Measurements from ENCODE around the gene STK33. TPM values are rescaled to one million over a fixed set of nuclear protein-coding genes. Genes with fewer than 3 reads are reported as not detected.

The STK33 gene
- polyA plus RNA-seq, 1 donor from 2014 or later, result 13.9 TPM

DNA sequence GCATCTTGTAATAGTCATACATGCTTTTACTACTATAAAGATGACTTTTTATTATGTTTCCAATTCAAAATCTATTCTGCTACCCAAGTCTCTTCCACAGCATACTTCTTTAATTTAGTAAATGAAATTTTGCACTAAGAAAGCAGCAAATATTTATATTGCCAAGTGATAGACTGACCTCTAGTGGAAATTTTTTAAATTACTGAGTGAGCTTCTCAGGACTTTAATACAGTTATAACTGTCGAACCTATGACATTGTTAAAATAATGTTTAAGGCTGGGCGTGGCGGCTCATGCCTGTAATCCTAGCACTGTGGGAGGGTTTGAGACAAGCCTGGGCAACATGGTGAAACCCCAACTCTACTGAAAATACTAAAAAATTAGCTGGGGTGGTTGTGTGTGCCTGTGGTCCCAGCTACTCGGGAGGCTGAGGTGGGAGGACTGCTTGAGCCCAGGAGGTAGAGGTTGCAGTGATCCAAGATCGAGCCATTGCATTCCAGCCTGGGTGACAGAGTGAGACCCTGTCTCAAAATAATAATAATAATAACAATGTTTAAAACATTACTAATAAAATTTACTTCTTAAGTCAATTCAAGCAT is 27.3 kb downstream of the STK33 start:
- Histone ChIP-seq H3K9me2 (ENCODE audit: insufficient read depth, low read length) (no peaks in the 10 kb centered on the region), H3K9me3 (ENCODE audit: low read length) (no peaks in the 10 kb centered on the region), H3K27ac (ENCODE audit: low read length) (no peak overlapping the region), H3F3A (ENCODE audit: insufficient read depth, low read length, poor library complexity, severe bottlenecking) (no peaks in the 10 kb centered on the region), H3K79me2 (replicated peaks; ENCODE audit: insufficient read depth, low read length) (no peaks in the 10 kb centered on the region), H3K36me3 (ENCODE audit: insufficient read depth, low read length) (no peaks in the 10 kb centered on the region), H3K9ac (ENCODE audit: low read length) (no peak overlapping the region), H3K4me3 (ENCODE audit: low read length) (no peak overlapping the region), H4K20me1 (ENCODE audit: insufficient read depth) (no peaks in the 10 kb centered on the region), H2AFZ (ENCODE audit: low read depth, low read length) (no peak overlapping the region), H3K27me3 (ENCODE audit: insufficient read depth, low read depth, low read length) (no peaks in the 10 kb centered on the region), H3K4me2 (ENCODE audit: low read length) (no peak overlapping the region)
- TF ChIP-seq TAF1 (IDR thresholded peaks at IDR 0.05; ENCODE audit: low read depth) (no peak), EP300 (conservative IDR thresholded peaks at IDR 0.05; ENCODE audit: poor library complexity, severe bottlenecking) (no peak), EZH2 (IDR thresholded peaks at IDR 0.05; ENCODE audit: borderline replicate concordance, insufficient read depth, low read length, poor library complexity, severe bottlenecking) (no peak), SMC3 (conservative IDR thresholded peaks at IDR 0.05; ENCODE audit: poor library complexity) (peak; percentile 96), MXI1 (conservative IDR thresholded peaks at IDR 0.05; ENCODE audit: poor library complexity, severe bottlenecking) (no peak), RAD21 (conservative IDR thresholded peaks at IDR 0.05) (peak; percentile 95), POLR2AphosphoS5 (IDR thresholded peaks at IDR 0.05) (no peak)
- TF ChIP-seq, protein P1, sequence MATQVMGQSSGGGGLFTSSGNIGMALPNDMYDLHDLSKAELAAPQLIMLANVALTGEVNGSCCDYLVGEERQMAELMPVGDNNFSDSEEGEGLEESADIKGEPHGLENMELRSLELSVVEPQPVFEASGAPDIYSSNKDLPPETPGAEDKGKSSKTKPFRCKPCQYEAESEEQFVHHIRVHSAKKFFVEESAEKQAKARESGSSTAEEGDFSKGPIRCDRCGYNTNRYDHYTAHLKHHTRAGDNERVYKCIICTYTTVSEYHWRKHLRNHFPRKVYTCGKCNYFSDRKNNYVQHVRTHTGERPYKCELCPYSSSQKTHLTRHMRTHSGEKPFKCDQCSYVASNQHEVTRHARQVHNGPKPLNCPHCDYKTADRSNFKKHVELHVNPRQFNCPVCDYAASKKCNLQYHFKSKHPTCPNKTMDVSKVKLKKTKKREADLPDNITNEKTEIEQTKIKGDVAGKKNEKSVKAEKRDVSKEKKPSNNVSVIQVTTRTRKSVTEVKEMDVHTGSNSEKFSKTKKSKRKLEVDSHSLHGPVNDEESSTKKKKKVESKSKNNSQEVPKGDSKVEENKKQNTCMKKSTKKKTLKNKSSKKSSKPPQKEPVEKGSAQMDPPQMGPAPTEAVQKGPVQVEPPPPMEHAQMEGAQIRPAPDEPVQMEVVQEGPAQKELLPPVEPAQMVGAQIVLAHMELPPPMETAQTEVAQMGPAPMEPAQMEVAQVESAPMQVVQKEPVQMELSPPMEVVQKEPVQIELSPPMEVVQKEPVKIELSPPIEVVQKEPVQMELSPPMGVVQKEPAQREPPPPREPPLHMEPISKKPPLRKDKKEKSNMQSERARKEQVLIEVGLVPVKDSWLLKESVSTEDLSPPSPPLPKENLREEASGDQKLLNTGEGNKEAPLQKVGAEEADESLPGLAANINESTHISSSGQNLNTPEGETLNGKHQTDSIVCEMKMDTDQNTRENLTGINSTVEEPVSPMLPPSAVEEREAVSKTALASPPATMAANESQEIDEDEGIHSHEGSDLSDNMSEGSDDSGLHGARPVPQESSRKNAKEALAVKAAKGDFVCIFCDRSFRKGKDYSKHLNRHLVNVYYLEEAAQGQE (IDR thresholded peaks at IDR 0.05; ENCODE audit: borderline replicate concordance), result no peak
- TF ChIP-seq, protein P2, sequence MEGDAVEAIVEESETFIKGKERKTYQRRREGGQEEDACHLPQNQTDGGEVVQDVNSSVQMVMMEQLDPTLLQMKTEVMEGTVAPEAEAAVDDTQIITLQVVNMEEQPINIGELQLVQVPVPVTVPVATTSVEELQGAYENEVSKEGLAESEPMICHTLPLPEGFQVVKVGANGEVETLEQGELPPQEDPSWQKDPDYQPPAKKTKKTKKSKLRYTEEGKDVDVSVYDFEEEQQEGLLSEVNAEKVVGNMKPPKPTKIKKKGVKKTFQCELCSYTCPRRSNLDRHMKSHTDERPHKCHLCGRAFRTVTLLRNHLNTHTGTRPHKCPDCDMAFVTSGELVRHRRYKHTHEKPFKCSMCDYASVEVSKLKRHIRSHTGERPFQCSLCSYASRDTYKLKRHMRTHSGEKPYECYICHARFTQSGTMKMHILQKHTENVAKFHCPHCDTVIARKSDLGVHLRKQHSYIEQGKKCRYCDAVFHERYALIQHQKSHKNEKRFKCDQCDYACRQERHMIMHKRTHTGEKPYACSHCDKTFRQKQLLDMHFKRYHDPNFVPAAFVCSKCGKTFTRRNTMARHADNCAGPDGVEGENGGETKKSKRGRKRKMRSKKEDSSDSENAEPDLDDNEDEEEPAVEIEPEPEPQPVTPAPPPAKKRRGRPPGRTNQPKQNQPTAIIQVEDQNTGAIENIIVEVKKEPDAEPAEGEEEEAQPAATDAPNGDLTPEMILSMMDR (IDR thresholded peaks at IDR 0.05; ENCODE audit: poor library complexity, severe bottlenecking), result peak; percentile 87

DNA sequence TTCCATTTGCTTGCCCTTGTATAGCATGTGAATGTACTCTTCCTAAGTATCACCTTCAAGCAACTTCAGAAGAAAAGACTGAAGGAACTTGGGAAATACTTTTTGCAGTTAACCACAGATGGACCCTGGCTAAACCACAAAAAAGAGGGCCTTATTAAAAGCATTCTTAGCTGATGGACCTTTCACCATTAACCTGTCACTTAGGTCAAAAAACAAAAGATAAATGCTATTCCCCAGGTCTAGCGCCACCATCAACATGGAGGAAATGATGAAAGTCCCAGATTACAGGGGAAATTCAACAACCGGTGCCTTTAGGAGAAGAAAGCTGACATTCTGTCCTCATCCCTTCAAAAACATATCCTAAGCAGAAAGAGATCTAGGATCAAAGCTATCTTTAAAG is 29.5 kb downstream of the STK33 start:
- no peaks in the 10 kb centered on the region for H3F3A ChIP-seq (ENCODE audit: insufficient read depth, low read length, poor library complexity, severe bottlenecking)
- no peaks in the 10 kb centered on the region for H3K79me2 ChIP-seq (replicated peaks; ENCODE audit: insufficient read depth, low read length)
- no peak overlapping the region for H3K9ac ChIP-seq (ENCODE audit: low read length)
- TF ChIP-seq, protein P1 (IDR thresholded peaks at IDR 0.05; ENCODE audit: borderline replicate concordance), result no peak
- TF ChIP-seq EP300 (conservative IDR thresholded peaks at IDR 0.05; ENCODE audit: poor library complexity, severe bottlenecking) (no peak), MXI1 (conservative IDR thresholded peaks at IDR 0.05; ENCODE audit: poor library complexity, severe bottlenecking) (no peak), POLR2AphosphoS5 (IDR thresholded peaks at IDR 0.05) (no peak), SMC3 (conservative IDR thresholded peaks at IDR 0.05; ENCODE audit: poor library complexity) (no peak), TAF1 (IDR thresholded peaks at IDR 0.05; ENCODE audit: low read depth) (no peak), RAD21 (conservative IDR thresholded peaks at IDR 0.05) (no peak), EZH2 (IDR thresholded peaks at IDR 0.05; ENCODE audit: borderline replicate concordance, insufficient read depth, low read length, poor library complexity, severe bottlenecking) (no peak)
- TF ChIP-seq, protein P2 (IDR thresholded peaks at IDR 0.05; ENCODE audit: poor library complexity, severe bottlenecking), result no peak
- no peaks in the 10 kb centered on the region for H3K36me3 ChIP-seq (ENCODE audit: insufficient read depth, low read length)
- H3K4me2 ChIP-seq (ENCODE audit: low read length), result no peak overlapping the region
- no peaks in the 10 kb centered on the region for H3K27me3 ChIP-seq (ENCODE audit: insufficient read depth, low read depth, low read length)
- H4K20me1 ChIP-seq (ENCODE audit: insufficient read depth), result no peaks in the 10 kb centered on the region
- no peaks in the 10 kb centered on the region for H3K9me2 ChIP-seq (ENCODE audit: insufficient read depth, low read length)
- no peak overlapping the region for H3K4me3 ChIP-seq (ENCODE audit: low read length)
- no peak overlapping the region for H2AFZ ChIP-seq (ENCODE audit: low read depth, low read length)
- no peaks in the 10 kb centered on the region for H3K9me3 ChIP-seq (ENCODE audit: low read length)
- H3K27ac ChIP-seq (ENCODE audit: low read length), result no peak overlapping the region

Measured in neural cell (in vitro differentiated cells).